Suprapubic skin (tissue), 4 donors: ENCODE data around the gene GNA12. TPM values are rescaled to one million over a fixed set of nuclear protein-coding genes. Genes with fewer than 3 reads are reported as not detected.
"Not testable (repeated sequence)": the region's sequence is repeated elsewhere in the genome, so short reads cannot be mapped to it uniquely, and the experiment has no call there.

ENCODE experiments used
- DNase-seq, 2 donors: peaks; one replicate each; pipeline ENCODE4 v3.0.0-alpha.2; 2019; ENCODE audit warnings: low spot score in 2 of 2
- H3K27ac ChIP-seq: fragments of 200-600 bp; sonication (generic); one replicate; pipeline ENCODE4 v1.5.1; 2019
- H3K27me3 ChIP-seq: fragments of 200-600 bp; sonication (generic); one replicate; pipeline ENCODE4 v1.5.1; 2019
- H3K36me3 ChIP-seq: fragments of 200-600 bp; sonication (generic); one replicate; pipeline ENCODE4 v1.5.1; 2019
- H3K4me1 ChIP-seq: fragments of 200-600 bp; sonication (generic); one replicate; pipeline ENCODE4 v1.5.1; 2019
- H3K4me3 ChIP-seq: fragments of 200-600 bp; sonication (generic); one replicate; pipeline ENCODE4 v1.5.1; 2019; ENCODE audit warnings: mild to moderate bottlenecking
- H3K9me3 ChIP-seq: fragments of 200-600 bp; sonication (generic); one replicate; pipeline ENCODE4 v1.5.1; 2019
- EP300 ChIP-seq: sonication (generic); formaldehyde crosslinking; IDR thresholded peaks from one replicate; pipeline ENCODE4 v1.6.1; 2017; ENCODE audit warnings: antibody characterized with exemption
- POLR2A ChIP-seq, 2 donors: fragments of 450-650 bp; IDR thresholded peaks; one replicate each; pipeline ENCODE4 v1.6.1; 2017; ENCODE audit warnings: antibody characterized with exemption in 2 of 2, mild to moderate bottlenecking in 2 of 2, moderate library complexity in 2 of 2
- POLR2AphosphoS5 ChIP-seq, 3 donors: sonication (generic); formaldehyde crosslinking; IDR thresholded peaks; one replicate each; pipeline ENCODE4 v1.6.1; 2017; ENCODE audit warnings: antibody characterized with exemption in 3 of 3
- WGBS: methylation state at CpG from one replicate; pipeline ENCODE4 v1.1.5; 2018; 5-methylcytosine and 5-hydroxymethylcytosine counted together
- total RNA-seq, 4 donors: library from RNA; depleted of rRNA; stranded (reverse); fragments of >200 nt; gene quantifications; one replicate each; pipeline ENCODE4 v1.1.0, GENCODE V29; 2016
- TF ChIP-seq, protein P1 (sequence below), 2 donors: fragments of 200-600 bp in 1 of 2; fragments of 450-650 bp in 1 of 2; sonication (generic) in 1 of 2; IDR thresholded peaks; one replicate each; pipeline ENCODE4 v1.5.1; 2016 to 2019; ENCODE audit warnings: antibody characterized with exemption in 2 of 2, mild to moderate bottlenecking in 1 of 2, moderate library complexity in 1 of 2

Gene GNA12
- total RNA-seq, 4 donors from 2014 or later = 9.7 to 15.0 (median 13.3) TPM

DNA sequence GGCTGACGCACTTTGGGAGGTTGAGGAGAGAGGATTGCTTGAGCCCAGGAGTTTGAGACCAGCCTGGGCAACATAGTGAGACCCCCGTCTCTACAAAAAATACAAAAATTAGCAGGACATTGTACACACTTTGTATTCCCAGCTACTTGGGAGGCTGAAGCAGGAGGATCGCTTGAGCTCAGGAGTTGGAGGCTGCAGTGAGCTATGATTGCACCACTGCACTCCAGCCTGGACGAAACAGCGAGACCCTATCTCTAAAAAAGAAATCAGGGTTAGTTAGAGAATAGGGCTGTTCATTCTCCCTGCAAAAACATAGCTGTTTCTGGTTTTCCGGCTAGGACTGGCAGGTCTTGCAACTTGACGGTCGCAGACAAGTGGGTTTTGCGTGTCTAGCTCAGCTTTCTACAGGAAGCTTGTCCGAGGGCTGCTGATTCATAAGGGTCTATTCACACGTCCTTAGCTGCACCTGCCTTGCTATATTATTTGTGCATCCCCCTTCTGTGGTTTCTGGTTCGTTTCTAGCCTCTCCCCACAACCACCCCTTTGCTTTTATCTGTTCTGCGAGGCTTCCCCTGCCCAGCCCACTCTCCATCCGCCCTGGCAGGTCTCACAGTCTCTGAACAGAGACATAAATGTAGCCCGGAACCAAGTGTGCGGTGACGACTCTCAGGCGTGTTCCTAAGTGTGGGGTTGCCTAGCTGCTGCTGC, 145.4 kb downstream of the GNA12 start:
- 53% methylated on average over 18 of the region's 18 CpGs for WGBS
- H3K9me3 ChIP-seq = no peaks in the 10 kb centered on the region
- TF ChIP-seq EP300 (no peak), POLR2A (IDR thresholded peaks at IDR 0.05) (no peak), POLR2AphosphoS5 (IDR thresholded peaks at IDR 0.05) (no peak)
- TF ChIP-seq, protein P1, sequence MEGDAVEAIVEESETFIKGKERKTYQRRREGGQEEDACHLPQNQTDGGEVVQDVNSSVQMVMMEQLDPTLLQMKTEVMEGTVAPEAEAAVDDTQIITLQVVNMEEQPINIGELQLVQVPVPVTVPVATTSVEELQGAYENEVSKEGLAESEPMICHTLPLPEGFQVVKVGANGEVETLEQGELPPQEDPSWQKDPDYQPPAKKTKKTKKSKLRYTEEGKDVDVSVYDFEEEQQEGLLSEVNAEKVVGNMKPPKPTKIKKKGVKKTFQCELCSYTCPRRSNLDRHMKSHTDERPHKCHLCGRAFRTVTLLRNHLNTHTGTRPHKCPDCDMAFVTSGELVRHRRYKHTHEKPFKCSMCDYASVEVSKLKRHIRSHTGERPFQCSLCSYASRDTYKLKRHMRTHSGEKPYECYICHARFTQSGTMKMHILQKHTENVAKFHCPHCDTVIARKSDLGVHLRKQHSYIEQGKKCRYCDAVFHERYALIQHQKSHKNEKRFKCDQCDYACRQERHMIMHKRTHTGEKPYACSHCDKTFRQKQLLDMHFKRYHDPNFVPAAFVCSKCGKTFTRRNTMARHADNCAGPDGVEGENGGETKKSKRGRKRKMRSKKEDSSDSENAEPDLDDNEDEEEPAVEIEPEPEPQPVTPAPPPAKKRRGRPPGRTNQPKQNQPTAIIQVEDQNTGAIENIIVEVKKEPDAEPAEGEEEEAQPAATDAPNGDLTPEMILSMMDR (IDR thresholded peaks at IDR 0.05) = no peak
- no peak for DNase-seq
- no peaks in the 10 kb centered on the region for H3K4me1 ChIP-seq
- no peak overlapping the region for H3K27ac ChIP-seq
- H3K4me3 ChIP-seq = no peak overlapping the region
- peaks cover 2% of the 10 kb centered on the region for H3K27me3 ChIP-seq
- no peaks in the 10 kb centered on the region for H3K36me3 ChIP-seq

DNA sequence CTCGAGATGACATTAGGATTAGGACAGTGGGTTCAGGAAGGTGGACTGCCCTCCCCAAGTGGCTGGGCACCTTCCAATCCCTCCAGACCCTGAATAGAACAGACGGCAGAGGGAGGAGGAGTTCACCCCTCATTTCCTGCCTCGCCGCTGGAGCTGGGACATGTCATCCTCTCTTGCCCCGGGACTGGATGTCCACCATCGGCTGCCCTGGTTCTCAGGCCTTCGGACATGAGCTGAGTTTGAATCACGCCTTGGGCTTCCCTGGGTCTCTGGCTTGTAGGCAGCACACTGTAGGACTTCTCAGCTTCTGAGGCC, 150.0 kb downstream of the GNA12 start:
- H3K36me3 ChIP-seq, H3K4me3 ChIP-seq, H3K27ac ChIP-seq, H3K9me3 ChIP-seq, DNase-seq, H3K4me1 ChIP-seq, H3K27me3 ChIP-seq: not testable (repeated sequence)
- 86% methylated on average over 7 of the region's 8 CpGs for WGBS

DNA sequence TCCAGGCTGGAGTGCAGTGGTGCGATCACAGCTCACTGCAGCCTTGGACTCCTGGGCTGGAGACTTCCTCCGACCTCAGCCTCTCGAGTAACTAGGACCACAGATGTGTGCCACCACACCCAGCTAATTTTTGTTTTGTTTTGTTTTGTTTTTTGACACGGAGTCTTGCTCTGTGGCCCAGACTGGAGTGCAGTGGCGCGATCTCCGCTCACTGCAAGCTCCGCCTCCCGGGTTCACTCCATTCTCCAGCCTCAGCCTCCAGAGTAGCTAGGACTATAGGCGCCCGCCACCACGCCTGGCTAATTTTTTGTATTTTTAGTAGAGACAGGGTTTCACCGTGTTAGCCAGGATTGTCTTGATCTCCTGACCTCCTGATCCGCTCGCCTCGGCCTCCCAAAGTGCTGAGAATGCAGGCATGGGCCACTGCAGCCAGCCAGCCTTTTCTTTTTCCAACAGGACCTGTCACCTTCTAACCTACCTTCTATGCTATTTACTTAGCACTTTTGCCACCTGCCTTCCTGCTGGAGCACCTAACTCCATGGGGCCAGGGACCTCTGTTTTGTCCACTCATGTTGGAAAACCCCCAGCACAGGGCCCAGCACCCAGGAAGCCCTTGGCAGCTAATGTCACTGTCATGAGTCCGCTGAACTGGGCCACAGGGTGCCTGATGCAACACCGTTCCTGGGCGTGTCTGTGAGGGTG, 150.5 kb downstream of the GNA12 start:
- DNase-seq, H3K27ac ChIP-seq, H3K4me3 ChIP-seq, H3K9me3 ChIP-seq, H3K36me3 ChIP-seq, H3K4me1 ChIP-seq: not testable (repeated sequence)
- WGBS = 96% methylated on average over 16 of the region's 19 CpGs
- peaks cover 13% of the 10 kb centered on the region for H3K27me3 ChIP-seq

DNA sequence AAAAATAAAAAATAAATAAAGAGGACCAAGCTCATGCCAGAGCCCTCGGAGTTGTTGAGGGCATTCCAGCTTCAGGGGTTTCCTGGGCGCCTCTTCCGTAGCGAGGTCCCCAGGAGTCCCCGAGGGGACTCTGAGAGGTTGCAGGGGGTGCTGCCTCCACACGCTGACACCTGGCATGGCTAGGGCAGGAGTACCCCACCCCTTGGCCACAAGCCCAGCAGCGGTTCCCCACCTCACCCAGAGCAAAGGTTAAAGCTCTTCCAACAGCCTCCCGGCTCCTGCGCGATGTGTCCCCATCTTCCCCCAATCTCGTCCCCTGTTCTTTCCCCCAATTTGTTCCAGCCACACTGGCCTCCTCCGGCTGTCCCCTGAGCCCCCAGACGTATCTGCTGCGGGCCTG, 151.6 kb downstream of the GNA12 start:
- no peaks in the 10 kb centered on the region for H3K9me3 ChIP-seq
- 78% methylated on average over 13 of the region's 14 CpGs for WGBS
- no peak overlapping the region for H3K27ac ChIP-seq
- no peaks in the 10 kb centered on the region for H3K36me3 ChIP-seq
- no peak for DNase-seq
- H3K27me3 ChIP-seq = peaks cover 23% of the 10 kb centered on the region
- TF ChIP-seq POLR2AphosphoS5 (IDR thresholded peaks at IDR 0.05) = no peak
- TF ChIP-seq, protein P1 (IDR thresholded peaks at IDR 0.05) = no peak
- no peak for TF ChIP-seq POLR2A (IDR thresholded peaks at IDR 0.05)
- no peak for TF ChIP-seq EP300
- no peak overlapping the region for H3K4me3 ChIP-seq
- H3K4me1 ChIP-seq = peaks cover 17% of the 10 kb centered on the region

DNA sequence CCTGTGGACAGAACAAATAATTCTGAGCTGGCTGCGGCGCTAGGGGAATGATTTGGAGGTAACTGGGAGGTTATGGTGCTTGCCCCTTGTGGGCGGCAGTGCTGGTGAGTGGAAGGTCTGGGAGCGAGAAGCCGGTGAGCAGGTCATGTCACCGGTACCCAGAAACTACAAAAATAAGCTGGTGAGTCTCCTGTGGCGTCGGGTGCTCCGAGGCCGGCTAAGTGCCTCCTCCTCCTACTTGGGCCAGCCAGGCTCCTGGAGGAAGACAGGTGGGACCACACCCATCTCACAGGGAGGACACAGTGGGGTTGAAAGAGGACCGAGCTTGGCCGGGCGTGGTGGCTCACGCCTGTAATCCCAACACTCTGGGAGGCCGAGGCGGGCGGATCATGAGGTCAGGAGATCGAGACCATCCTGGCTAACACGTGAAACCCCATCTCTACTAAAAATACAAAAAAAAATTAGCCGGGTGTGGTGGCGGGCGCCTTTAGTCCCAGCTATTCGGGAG, 152.1 kb downstream of the GNA12 start:
- Histone ChIP-seq H3K27me3 (peaks cover 29% of the 10 kb centered on the region), H3K4me1 (peaks cover 20% of the 10 kb centered on the region)
- not testable (repeated sequence) for H3K36me3 ChIP-seq, H3K9me3 ChIP-seq, H3K27ac ChIP-seq, H3K4me3 ChIP-seq, DNase-seq
- 94% methylated on average over 23 of the region's 23 CpGs for WGBS

DNA sequence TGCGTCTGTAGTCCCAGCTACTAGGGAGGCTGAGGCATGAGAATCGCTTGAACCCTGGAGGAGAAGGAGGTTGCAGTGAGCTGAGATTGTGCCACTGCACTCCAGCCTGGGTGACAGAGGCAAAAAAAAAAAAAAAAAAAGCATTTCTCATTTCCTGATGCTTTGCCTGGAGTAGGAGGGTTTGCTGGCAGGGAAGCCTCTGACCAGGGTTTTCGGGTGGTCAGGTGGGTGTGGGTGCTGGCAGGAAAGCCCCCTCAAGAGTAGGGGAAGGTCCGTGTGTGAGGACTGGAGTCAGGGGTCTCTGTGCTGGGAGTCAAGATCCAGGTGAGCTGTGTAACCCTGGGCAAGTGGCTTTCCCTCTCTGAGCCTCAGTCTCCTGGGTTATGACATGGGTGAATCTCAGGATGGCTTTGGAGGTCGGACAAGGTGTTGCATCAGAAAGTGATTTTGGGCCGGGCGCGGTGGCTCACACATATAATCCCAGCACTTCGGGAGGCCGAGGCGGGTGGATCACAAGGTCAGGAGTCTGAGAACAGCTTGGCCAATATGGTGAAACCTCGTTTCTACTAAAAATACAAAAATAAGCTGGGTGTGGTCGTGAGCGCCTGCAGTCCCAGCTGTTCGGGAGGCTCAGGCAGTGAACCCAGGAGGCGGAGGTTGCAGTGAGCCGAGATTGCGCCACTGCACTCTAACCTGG, 152.9 kb downstream of the GNA12 start:
- 78% methylated on average over 18 of the region's 18 CpGs for WGBS
- TF ChIP-seq EP300 (no peak), POLR2A (IDR thresholded peaks at IDR 0.05) (no peak), POLR2AphosphoS5 (IDR thresholded peaks at IDR 0.05) (no peak)
- TF ChIP-seq, protein P1 (IDR thresholded peaks at IDR 0.05) = no peak

More for the DNA sequence above, 152.9 kb downstream of the GNA12 start:
- H3K36me3 ChIP-seq = no peaks in the 10 kb centered on the region
- peaks cover 37% of the 10 kb centered on the region for H3K27me3 ChIP-seq
- H3K9me3 ChIP-seq = no peaks in the 10 kb centered on the region
- no peak overlapping the region for H3K4me3 ChIP-seq
- H3K4me1 ChIP-seq = peaks cover 20% of the 10 kb centered on the region
- H3K27ac ChIP-seq = no peak overlapping the region
- no peak for DNase-seq
